Measurements from ENCODE around the gene KIAA0040. TPM values are rescaled to one million over a fixed set of nuclear protein-coding genes. Genes with fewer than 3 reads are reported as not detected.

Gene KIAA0040
- polyA plus RNA-seq, 1 donor from 2014 or later, result not detected

DNA sequence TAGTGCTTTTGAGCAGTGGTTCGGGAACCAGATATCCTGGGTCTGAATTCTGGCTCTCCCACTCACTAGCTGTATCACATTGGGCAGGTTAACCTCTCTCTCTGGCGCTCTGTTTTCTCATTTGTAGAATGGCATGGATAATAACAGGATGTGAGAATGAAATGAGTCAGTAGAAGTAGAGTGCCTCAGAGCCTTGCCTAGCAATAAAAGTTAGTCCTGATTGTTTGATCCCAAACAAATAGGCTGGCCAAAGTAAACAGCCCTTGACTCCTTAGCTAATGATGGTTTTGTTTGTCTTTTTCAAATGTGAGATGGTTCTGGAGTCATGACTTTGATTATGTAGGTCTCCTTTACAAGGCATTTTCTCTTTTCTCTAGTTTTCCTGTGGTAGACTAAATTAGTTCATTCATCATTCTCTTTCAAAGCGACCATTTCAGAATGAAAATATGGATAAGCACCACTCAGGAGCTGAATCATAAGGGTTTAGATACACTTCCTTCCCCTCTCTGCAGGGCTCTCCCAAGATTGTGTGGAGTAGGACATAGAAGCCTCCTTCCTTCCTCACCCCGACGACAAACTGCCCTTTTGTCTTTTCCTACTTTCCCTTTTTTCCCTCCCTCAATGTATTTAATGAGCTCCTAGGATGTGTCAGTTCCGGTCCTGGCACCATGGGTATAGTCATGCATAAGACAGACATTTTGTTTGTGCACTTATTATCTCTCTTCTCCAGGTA lies 23.1 kb downstream of the KIAA0040 start:
- H3K27me3 ChIP-seq (ENCODE audit: insufficient read depth, low read depth, low read length), result no peaks in the 10 kb centered on the region
- H4K20me1 ChIP-seq (ENCODE audit: insufficient read depth), result no peaks in the 10 kb centered on the region
- no peaks in the 10 kb centered on the region for H3K9me2 ChIP-seq (ENCODE audit: insufficient read depth, low read length)
- no peak overlapping the region for H3K4me3 ChIP-seq (ENCODE audit: low read length)
- no peak overlapping the region for H3K4me2 ChIP-seq (ENCODE audit: low read length)
- TF ChIP-seq TAF1 (IDR thresholded peaks at IDR 0.05; ENCODE audit: low read depth), result no peak
- no peak for TF ChIP-seq EZH2 (IDR thresholded peaks at IDR 0.05; ENCODE audit: borderline replicate concordance, insufficient read depth, low read length, poor library complexity, severe bottlenecking)
- TF ChIP-seq, protein P1, sequence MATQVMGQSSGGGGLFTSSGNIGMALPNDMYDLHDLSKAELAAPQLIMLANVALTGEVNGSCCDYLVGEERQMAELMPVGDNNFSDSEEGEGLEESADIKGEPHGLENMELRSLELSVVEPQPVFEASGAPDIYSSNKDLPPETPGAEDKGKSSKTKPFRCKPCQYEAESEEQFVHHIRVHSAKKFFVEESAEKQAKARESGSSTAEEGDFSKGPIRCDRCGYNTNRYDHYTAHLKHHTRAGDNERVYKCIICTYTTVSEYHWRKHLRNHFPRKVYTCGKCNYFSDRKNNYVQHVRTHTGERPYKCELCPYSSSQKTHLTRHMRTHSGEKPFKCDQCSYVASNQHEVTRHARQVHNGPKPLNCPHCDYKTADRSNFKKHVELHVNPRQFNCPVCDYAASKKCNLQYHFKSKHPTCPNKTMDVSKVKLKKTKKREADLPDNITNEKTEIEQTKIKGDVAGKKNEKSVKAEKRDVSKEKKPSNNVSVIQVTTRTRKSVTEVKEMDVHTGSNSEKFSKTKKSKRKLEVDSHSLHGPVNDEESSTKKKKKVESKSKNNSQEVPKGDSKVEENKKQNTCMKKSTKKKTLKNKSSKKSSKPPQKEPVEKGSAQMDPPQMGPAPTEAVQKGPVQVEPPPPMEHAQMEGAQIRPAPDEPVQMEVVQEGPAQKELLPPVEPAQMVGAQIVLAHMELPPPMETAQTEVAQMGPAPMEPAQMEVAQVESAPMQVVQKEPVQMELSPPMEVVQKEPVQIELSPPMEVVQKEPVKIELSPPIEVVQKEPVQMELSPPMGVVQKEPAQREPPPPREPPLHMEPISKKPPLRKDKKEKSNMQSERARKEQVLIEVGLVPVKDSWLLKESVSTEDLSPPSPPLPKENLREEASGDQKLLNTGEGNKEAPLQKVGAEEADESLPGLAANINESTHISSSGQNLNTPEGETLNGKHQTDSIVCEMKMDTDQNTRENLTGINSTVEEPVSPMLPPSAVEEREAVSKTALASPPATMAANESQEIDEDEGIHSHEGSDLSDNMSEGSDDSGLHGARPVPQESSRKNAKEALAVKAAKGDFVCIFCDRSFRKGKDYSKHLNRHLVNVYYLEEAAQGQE (IDR thresholded peaks at IDR 0.05; ENCODE audit: borderline replicate concordance), result no peak
- TF ChIP-seq, protein P2, sequence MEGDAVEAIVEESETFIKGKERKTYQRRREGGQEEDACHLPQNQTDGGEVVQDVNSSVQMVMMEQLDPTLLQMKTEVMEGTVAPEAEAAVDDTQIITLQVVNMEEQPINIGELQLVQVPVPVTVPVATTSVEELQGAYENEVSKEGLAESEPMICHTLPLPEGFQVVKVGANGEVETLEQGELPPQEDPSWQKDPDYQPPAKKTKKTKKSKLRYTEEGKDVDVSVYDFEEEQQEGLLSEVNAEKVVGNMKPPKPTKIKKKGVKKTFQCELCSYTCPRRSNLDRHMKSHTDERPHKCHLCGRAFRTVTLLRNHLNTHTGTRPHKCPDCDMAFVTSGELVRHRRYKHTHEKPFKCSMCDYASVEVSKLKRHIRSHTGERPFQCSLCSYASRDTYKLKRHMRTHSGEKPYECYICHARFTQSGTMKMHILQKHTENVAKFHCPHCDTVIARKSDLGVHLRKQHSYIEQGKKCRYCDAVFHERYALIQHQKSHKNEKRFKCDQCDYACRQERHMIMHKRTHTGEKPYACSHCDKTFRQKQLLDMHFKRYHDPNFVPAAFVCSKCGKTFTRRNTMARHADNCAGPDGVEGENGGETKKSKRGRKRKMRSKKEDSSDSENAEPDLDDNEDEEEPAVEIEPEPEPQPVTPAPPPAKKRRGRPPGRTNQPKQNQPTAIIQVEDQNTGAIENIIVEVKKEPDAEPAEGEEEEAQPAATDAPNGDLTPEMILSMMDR (IDR thresholded peaks at IDR 0.05; ENCODE audit: poor library complexity, severe bottlenecking), result no peak
- TF ChIP-seq EP300 (conservative IDR thresholded peaks at IDR 0.05; ENCODE audit: poor library complexity, severe bottlenecking), result no peak
- no peak for TF ChIP-seq POLR2AphosphoS5 (IDR thresholded peaks at IDR 0.05)
- no peak for TF ChIP-seq SMC3 (conservative IDR thresholded peaks at IDR 0.05; ENCODE audit: poor library complexity)
- TF ChIP-seq RAD21 (conservative IDR thresholded peaks at IDR 0.05), result no peak
- TF ChIP-seq MXI1 (conservative IDR thresholded peaks at IDR 0.05; ENCODE audit: poor library complexity, severe bottlenecking), result no peak
- no peaks in the 10 kb centered on the region for H3F3A ChIP-seq (ENCODE audit: insufficient read depth, low read length, poor library complexity, severe bottlenecking)
- H3K36me3 ChIP-seq (ENCODE audit: insufficient read depth, low read length), result no peaks in the 10 kb centered on the region
- no peak overlapping the region for H3K27ac ChIP-seq (ENCODE audit: low read length)
- no peaks in the 10 kb centered on the region for H3K79me2 ChIP-seq (replicated peaks; ENCODE audit: insufficient read depth, low read length)
- no peak overlapping the region for H3K9ac ChIP-seq (ENCODE audit: low read length)
- H2AFZ ChIP-seq (ENCODE audit: low read depth, low read length), result no peak overlapping the region
- no peaks in the 10 kb centered on the region for H3K9me3 ChIP-seq (ENCODE audit: low read length)

DNA sequence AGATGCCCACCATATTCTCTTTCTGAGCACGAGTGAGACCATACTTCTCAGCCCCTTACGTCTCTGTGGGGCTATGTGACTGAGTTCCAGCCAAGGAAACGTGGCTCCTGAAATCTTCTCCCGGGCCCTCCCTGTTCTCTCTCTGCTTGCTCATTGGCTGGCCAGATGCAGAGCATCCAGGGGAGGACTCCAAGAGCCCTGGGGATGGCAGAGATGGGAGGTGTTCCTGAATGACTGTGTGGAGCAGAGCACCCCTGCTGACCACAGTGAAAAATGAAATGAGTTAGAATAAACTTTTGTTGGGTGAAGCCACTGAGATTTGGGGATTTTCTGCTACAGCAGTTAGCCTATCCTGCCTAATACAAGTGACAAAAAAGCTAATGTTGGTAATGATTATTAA lies 23.8 kb downstream of the KIAA0040 start:
- no peaks in the 10 kb centered on the region for H3K9me3 ChIP-seq (ENCODE audit: low read length)
- no peaks in the 10 kb centered on the region for H3K27me3 ChIP-seq (ENCODE audit: insufficient read depth, low read depth, low read length)
- TF ChIP-seq RAD21 (conservative IDR thresholded peaks at IDR 0.05), result no peak
- TF ChIP-seq EZH2 (IDR thresholded peaks at IDR 0.05; ENCODE audit: borderline replicate concordance, insufficient read depth, low read length, poor library complexity, severe bottlenecking), result no peak
- no peak for TF ChIP-seq EP300 (conservative IDR thresholded peaks at IDR 0.05; ENCODE audit: poor library complexity, severe bottlenecking)
- TF ChIP-seq MXI1 (conservative IDR thresholded peaks at IDR 0.05; ENCODE audit: poor library complexity, severe bottlenecking), result no peak
- no peak overlapping the region for H3K9ac ChIP-seq (ENCODE audit: low read length)
- H3K36me3 ChIP-seq (ENCODE audit: insufficient read depth, low read length), result no peaks in the 10 kb centered on the region
- no peaks in the 10 kb centered on the region for H3K79me2 ChIP-seq (replicated peaks; ENCODE audit: insufficient read depth, low read length)
- no peaks in the 10 kb centered on the region for H4K20me1 ChIP-seq (ENCODE audit: insufficient read depth)
- no peaks in the 10 kb centered on the region for H3K9me2 ChIP-seq (ENCODE audit: insufficient read depth, low read length)
- no peak overlapping the region for H3K27ac ChIP-seq (ENCODE audit: low read length)
- no peaks in the 10 kb centered on the region for H3F3A ChIP-seq (ENCODE audit: insufficient read depth, low read length, poor library complexity, severe bottlenecking)
- H3K4me3 ChIP-seq (ENCODE audit: low read length), result no peak overlapping the region
- no peak overlapping the region for H2AFZ ChIP-seq (ENCODE audit: low read depth, low read length)
- H3K4me2 ChIP-seq (ENCODE audit: low read length), result no peak overlapping the region
